HEK293T (cell line): Measurements from ENCODE around the gene RAVER1.

Experiments used
- ARNT ChIP-seq: fragments of 450-650 bp; IDR thresholded peaks from 2 replicates; pipeline ENCODE4 v1.6.1; 2017; ENCODE audit warnings: mild to moderate bottlenecking
- BHLHE40 ChIP-seq: fragments of 450-650 bp; IDR thresholded peaks from 2 replicates; pipeline ENCODE4 v1.6.1; 2016; ENCODE audit warnings: mild to moderate bottlenecking, moderate library complexity, borderline replicate concordance
- ELF4 ChIP-seq: fragments of 450-650 bp; IDR thresholded peaks from 2 replicates; pipeline ENCODE4 v1.6.1; 2017; ENCODE audit warnings: antibody characterized with exemption
- FOXA1 ChIP-seq: fragments of 450-650 bp; IDR thresholded peaks from 2 replicates; pipeline ENCODE4 v1.6.1; 2016; ENCODE audit warnings: mild to moderate bottlenecking
- FOXM1 ChIP-seq: fragments of 450-650 bp; IDR thresholded peaks from 2 replicates; pipeline ENCODE4 v1.6.1; 2017; ENCODE audit warnings: mild to moderate bottlenecking, borderline replicate concordance
- HDGF ChIP-seq: fragments of 450-650 bp; IDR thresholded peaks from 2 replicates; pipeline ENCODE4 v1.6.1; 2017; ENCODE audit warnings: antibody characterized with exemption, borderline replicate concordance
- L3MBTL2 ChIP-seq: fragments of 450-650 bp; conservative IDR thresholded peaks from 2 replicates; pipeline ENCODE4 v1.6.1; 2016; ENCODE audit warnings: mild to moderate bottlenecking
- PKNOX1 ChIP-seq: fragments of 450-650 bp; IDR thresholded peaks from 2 replicates; pipeline ENCODE4 v1.6.1; 2016
- SP1 ChIP-seq: fragments of 450-650 bp; IDR thresholded peaks from 2 replicates; pipeline ENCODE4 v1.6.1; 2017
- SUZ12 ChIP-seq: fragments of 450-650 bp; IDR thresholded peaks from 2 replicates; pipeline ENCODE4 v1.6.1; 2016; ENCODE audit warnings: mild to moderate bottlenecking
- TARDBP ChIP-seq: fragments of 450-650 bp; IDR thresholded peaks from 2 replicates; pipeline ENCODE4 v1.6.1; 2016

- TF ChIP-seq FOXM1 (no peak), SP1 (no peak), ELF4 (no peak), FOXA1 (no peak), BHLHE40 (no peak), HDGF (no peak), SUZ12 (no peak), PKNOX1 (no peak), L3MBTL2 (no peak), ARNT (no peak), TARDBP (no peak)
Observed at GRCh38 chr19:10329555-10329954, 3.8 kb downstream of the RAVER1 start.
